HG03565 (cell line): ENCODE data around the gene SET.

Source experiments
- ATAC-seq: cut with Tn5 transposase; IDR thresholded peaks from one replicate; pipeline ENCODE4 v1.9.1; 2021; ENCODE audit warnings: mild to moderate bottlenecking, moderate library complexity; ENCODE audit not compliant: unreplicated experiment

The SET gene

GRCh38 chr9:128707446-128707845 is 18.4 kb downstream of the SET start:
- no peak for ATAC-seq

- no peak for ATAC-seq
Measured at GRCh38 chr9:128712451-128713410, 23.7 kb downstream of the SET start.

DNA sequence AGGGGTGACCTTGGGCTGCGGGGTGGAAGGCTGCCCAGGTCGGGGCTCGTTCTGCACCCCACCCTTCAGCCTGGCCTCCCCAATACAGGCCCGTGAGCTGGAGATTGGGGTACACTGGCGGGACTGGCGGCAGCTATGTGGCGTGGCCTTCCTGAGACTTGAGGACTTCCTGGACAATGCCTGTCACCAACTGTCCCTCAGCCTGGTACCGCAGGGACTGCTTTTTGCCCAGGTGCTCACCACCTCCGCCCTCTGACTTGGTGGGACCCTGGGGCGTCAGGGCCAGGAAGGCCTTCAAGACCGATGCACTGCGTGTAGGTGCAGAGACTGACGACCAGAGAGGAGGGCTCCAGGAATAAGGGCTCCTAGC is 24.4 kb downstream of the SET start:
- no peak for ATAC-seq

GRCh38 chr9:128713941-128714573 is 25.0 kb downstream of the SET start:
- no peak for ATAC-seq

GRCh38 chr9:128714586-128715435 is 25.8 kb downstream of the SET start:
- ATAC-seq, result no peak

- ATAC-seq, result no peak
Measured at GRCh38 chr9:128715436-128715750, 26.4 kb downstream of the SET start.

- ATAC-seq, result no peak
Measured at GRCh38 chr9:128716581-128717254, 27.7 kb downstream of the SET start.

GRCh38 chr9:128718047-128718446 is 29.0 kb downstream of the SET start:
- ATAC-seq, result no peak

DNA sequence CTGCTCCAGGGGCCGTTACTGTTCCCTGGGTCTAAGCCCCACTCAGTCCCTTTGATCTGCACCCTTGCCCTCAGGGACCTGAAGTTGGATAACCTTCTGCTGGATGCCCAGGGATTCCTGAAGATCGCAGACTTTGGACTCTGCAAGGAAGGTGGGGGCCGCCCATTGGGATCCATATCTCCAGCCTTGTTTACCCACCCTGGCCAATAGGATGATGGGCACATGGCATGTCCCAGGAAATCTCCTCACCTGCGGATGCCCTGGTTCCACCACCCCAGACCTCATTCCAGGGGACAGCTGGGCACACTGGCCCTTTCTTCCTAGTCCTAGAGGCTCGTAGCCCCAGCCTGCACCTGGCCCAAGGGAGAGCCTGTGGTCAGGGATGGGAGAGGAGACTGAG is 29.5 kb downstream of the SET start:
- ATAC-seq, result no peak

GRCh38 chr9:128719919-128720605 is 31.0 kb downstream of the SET start:
- ATAC-seq, result no peak

- ATAC-seq, result no peak
Measured at GRCh38 chr9:128720841-128721486, 31.9 kb downstream of the SET start.

DNA sequence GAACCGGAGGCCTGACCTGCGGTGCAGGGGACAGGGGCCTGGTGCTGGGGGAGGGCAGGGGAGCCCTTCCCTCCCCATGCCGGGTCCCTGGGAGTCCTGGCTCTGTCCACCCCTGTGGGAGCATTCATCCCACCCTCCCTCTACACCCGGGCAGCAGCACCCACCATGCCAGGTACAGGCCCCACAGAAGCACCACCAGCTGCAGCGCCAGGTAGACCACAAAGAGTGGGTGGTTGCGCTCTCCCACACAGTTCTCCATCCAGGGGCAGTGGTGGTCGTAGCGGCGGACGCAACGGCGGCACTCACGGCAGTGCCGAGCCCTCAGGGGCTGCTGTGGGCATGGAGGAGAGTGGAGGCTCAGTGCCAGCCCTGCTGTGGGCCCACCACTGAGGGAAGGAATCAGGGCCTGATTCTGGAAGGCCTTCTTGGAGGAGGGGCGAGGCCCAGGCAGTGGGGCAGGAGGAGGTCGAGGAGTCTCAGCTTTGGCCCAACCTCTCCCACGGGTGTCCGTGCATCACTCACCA is 32.5 kb downstream of the SET start:
- no peak for ATAC-seq

DNA sequence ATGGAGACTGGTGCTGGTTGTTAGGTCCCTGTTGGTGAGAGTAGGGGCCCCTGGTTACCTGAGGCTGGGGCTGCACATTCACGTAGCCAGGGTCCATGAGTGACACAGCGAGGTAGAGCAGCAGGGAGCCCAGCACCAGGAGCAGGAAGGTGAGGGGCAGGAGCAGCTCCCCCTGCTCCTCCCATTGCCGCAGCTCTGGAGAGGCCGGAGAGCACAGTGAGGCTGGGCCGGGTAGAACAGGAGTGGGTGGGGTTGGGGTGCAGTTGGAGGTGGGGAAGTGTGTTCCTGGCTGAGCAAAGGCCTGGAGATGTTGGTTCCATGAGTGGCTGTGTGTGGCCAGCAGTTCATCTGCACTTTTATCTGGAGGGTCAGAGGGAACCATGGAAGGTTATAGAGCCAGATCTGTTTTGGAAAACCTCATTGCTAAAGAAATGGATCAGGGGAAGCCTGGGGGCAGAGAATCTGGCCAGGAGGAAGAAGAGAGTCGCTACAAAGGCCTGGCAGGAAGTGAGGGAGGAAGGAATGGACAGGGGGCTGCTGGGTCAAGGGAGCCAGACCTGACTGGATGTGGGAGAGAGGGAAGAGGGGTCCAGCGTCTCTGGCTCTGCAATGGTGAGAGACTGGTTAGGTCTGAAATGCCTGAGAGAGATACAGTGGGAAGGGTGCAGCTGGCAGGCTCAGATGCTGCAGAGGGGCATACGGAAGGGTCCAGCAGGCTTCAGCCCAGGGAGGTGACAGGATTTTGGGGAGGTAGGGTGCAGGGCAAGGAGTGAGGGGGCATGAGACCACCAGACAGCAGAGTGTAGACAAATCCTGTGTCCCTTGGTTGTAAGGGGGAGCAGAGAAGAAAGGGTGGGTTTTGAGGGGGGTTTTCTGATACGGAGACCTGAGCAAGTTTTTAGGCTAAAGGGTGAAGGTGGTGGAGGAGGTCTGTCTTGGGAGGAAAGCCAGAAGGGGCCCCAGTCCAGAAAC is 33.6 kb downstream of the SET start:
- no peak for ATAC-seq

DNA sequence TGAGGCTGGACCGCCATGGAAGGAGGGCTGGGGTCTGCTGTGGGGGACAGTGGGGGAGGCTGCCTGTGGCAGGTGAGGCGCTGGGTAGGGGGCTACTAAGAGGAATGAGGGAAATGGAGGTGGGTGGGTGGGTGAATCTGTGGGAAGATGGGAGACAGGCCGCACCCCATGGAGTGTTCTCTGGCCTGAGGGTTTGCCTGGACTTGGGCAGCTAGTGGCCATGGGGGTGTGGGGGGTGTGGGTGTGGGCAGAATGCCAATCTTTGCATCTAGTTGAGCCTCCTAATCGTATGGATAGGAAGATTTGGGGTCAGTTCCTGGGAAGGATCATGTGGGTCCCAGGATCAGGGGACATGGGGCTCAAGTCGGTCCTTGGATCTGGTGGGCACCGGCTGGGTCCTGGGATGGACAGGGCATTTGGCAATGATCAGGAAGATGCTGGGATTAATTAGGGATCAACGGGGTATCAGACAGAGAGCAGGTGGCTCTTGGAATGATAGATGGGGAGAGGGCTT is 34.4 kb downstream of the SET start:
- no peak for ATAC-seq

DNA sequence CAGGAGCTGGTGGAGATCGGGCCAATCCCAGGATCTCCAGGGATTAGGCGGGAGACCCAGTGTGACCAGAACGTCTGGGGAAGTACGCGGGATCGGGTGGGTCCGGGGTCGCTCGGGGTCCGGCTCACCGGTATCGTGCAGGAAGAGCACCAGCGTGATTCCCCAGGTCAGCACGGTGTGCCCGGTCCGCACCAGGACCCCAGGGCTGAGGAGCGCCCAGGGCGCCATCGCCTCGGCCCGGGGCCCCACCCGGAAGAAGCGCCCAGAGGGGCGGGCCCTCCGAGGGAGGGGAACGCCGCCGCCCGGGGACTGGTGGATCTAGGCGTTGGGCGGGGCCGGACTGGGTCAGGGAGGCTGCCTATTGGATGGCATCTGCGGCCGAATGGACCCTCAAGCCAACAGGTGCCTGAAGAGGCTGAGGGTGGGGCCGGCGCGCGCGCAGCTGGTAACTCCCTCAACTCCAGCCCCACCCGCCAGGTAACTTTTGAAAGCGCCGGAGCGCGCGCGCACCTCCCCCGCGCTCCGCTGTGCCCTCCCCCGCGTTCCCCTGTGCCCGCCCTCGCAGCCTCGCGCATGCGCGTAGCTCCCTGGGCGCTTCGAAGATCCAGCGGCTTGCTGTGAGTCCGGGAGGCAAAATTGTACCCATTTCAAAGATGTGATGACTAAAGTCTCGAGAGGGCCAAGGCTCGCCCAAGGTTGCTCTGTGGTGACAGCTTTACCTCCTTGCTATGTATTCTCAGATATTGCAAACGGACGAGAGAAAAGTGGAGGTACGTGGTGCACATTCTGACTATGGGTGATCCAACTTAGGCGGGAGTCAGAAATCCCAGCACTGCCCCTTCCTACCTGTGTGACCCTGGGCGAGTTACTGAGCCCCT is 35.1 kb downstream of the SET start, which contains the start of gene ZDHHC12:
ZDHHC12 (minus strand) TSS at position 262 of the 878 bp plus-strand sequence; CDS start at position 228, 34 bp downstream.
- peak; percentile 91 for ATAC-seq

DNA sequence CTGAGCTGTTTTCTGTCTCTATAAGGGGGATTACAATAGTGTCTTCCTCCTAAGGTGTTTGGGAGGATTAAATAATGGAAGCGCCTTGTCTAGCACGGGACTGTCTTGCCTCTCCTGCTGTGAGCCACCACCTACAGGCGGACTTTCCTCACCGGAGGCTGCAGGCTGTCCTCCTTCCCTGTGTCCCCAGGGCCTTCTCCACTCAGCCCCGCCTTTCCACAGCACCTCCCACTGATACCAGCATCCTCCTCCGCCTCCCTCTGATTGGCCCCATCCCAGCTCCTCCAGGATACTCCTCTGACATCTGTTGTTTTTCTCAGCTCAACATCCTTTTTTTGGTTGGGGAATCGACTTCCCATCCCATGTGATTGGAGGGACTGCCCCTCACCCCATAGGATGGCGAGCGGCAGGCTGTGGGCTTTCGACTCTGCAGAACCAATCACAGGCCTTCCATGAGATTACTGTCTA is 35.8 kb downstream of the SET start:
- ATAC-seq, result peak; percentile 11

- ATAC-seq, result no peak
Measured at GRCh38 chr9:128727640-128728248, 38.7 kb downstream of the SET start.
